Measurements from ENCODE around the gene XYLT1. TPM values are rescaled to one million over a fixed set of nuclear protein-coding genes. Genes with fewer than 3 reads are reported as not detected.
A peak's percentile ranks its signal among the peaks of the same experiment; 100 is the strongest.

The XYLT1 gene
- total RNA-seq, 1 experiment from 2014 or later = 7.6 TPM

DNA sequence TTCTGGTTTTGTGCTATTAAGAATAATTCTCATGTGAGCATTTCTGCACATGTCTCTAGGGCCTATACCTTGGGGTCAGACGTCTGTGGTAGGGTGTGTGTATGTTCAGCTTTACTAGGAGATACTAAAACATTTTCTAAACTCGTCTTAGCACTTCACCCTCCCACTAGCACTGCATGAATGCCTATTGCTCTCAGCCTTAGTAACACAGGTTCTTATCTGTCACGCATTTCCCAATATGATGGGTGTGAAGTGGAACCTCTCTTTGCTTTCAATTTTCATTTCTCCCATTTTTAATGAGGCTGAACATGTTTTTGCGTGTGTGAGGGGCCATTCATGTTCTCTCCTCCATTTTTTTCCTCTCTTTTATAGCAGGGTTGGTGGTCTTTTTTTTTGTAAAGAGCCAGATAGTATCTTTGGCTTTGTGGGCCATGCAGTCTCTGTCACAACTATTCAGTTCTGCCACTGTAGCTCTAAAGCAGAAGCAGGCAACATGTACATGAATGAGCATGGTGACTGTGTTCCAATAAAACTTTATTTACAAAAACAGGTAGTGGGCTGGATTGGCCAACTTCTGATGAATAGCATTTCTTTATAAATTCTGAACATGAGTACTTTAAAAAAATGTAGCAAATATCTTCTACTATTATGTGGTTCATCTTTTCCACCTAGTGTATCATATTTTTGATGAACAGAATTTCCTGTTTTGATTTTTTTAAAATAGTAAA is 354.0 kb downstream of the XYLT1 start:
- Histone ChIP-seq H3K36me3 (replicated peaks; ENCODE audit: control insufficient read depth, insufficient read depth, low read length) (no peaks in the 10 kb centered on the region; the same call in 1 of the 2 replicates), H3K4me3 (ENCODE audit: insufficient read depth, low read depth, low read length) (no peak overlapping the region), H3K27me3 (ENCODE audit: control insufficient read depth, insufficient read depth, low read length) (no peaks in the 10 kb centered on the region)
- DNase-seq = no peak

DNA sequence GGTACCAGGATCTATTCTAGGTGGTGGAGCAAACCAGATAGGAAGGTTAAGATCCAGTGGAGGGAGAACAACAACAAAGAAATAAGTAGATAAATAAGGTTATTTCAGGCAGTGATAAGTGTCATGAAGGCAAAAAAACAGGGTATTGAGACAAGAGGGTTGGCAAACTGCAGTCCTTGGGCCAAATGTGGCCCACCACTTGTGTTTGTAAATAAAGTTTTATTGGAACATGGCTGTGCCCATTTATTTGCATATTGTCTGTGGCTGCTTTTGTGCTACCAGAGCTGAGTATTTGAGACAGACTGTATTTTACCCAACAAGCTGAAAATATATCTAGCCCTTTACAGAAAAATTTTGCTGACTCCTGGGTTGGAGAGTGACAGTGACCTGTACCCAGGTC is 361.3 kb downstream of the XYLT1 start:
- no peaks in the 10 kb centered on the region for H3K36me3 ChIP-seq (replicated peaks; ENCODE audit: control insufficient read depth, insufficient read depth, low read length)
- no peaks in the 10 kb centered on the region for H3K27me3 ChIP-seq (ENCODE audit: control insufficient read depth, insufficient read depth, low read length)
- H3K4me3 ChIP-seq (ENCODE audit: insufficient read depth, low read depth, low read length) = no peak overlapping the region
- no peak for DNase-seq

DNA sequence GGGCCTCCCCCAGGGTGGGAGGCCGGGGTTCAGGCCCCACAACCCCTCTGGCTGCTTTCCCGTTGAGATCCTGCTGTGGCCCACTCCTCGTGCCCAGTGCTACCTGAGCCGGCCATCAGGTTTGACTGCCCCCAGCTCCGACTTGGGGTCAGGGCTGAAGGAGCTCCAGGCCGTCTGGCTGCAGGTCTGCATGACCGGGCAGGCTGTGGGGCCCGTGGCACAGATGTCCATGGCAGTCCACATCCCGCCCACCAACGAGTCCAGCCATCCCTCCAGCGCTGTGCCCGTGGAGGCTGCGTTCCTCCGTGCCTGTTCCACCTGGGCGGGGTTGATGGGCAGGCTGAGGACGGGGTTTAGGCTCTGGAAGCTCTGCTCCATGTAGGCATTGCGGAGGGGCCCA is 362.2 kb downstream of the XYLT1 start:
- H3K27me3 ChIP-seq (ENCODE audit: control insufficient read depth, insufficient read depth, low read length) = no peaks in the 10 kb centered on the region
- H3K36me3 ChIP-seq (replicated peaks; ENCODE audit: control insufficient read depth, insufficient read depth, low read length) = no peaks in the 10 kb centered on the region
- DNase-seq = no peak
- H3K4me3 ChIP-seq (ENCODE audit: insufficient read depth, low read depth, low read length) = no peak overlapping the region

DNA sequence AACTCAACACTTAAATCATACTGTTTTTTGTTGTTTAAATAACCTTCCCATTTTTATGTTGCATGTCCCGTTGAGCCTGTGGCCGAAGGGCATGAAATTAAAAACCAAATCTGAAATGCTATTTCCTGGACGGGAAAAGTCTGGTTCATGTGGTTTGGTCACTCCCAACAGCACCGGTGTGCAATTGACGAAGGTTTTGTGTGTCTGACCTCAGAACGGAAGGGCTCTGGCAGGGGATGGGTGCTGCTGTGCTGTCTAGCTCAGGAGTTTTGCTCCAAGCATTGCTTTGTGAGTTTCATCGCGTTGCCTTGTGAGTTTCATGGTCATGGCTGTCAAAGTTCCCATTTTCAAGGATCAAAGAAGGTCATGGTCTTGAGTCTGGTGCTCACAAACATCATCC is 363.3 kb downstream of the XYLT1 start:
- no peaks in the 10 kb centered on the region for H3K36me3 ChIP-seq (replicated peaks; ENCODE audit: control insufficient read depth, insufficient read depth, low read length)

DNA sequence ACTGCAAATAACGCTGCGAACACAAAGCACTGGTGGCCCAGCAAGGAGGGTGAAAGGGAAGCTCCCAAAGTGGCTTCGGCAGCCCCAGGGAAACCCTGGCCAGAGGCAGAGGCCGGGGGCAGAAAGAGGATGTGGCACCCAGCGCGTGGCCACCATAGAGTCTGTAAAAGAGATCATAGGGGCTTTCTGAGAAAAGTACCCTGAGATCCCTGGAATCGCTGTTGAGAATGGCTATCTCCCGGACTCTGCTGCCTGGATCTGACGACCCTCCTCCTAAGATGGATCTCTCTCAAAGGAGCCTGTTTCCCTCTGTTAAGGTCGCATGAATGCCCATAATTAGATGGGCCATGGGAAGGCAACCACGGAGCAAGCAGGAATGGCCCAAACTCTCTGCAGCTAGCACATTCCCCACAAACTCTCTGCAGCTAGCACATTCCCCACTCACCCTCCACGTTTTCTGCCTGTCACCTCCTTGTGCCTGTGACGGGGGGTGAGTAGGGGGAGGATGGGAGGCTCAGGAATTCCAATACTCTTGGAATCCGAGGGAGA is 364.4 kb downstream of the XYLT1 start:
- H3K27me3 ChIP-seq (ENCODE audit: control insufficient read depth, insufficient read depth, low read length) = no peaks in the 10 kb centered on the region
- H3K4me3 ChIP-seq (ENCODE audit: insufficient read depth, low read depth, low read length) = no peak overlapping the region
- no peaks in the 10 kb centered on the region for H3K36me3 ChIP-seq (replicated peaks; ENCODE audit: control insufficient read depth, insufficient read depth, low read length)
- DNase-seq = peak; percentile 55

More for the DNA sequence above, 363.3 kb downstream of the XYLT1 start:
- Histone ChIP-seq H3K4me3 (ENCODE audit: insufficient read depth, low read depth, low read length) (no peak overlapping the region), H3K27me3 (ENCODE audit: control insufficient read depth, insufficient read depth, low read length) (no peaks in the 10 kb centered on the region)
- no peak for DNase-seq

DNA sequence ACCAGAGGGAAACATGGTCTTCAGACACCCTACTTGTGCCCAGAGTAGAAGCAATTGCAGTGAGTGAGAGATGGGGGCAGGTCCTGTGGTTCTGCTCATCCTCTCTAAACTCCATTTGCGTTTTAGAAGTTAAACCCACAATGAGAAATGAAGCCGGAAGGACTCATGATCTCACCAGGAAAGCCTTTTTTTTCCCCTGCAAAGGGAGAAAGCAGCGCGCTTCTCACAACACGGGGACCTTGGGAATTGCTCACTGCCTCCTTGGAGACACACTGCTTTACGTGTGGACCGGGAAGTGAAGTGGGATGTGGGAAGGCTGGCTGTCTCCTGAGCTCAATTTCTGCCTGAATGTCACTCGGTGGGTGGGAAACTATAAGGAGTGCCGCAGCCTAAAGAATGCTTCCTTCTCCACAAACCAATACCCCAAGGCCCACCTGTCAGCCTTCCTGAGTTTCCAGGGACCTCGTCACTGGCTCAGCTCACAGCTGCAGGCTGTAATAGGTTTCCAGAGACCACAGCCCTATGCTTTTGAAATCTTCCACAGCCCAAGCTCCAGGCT is 365.4 kb downstream of the XYLT1 start:
- Histone ChIP-seq H3K36me3 (replicated peaks; ENCODE audit: control insufficient read depth, insufficient read depth, low read length) (no peaks in the 10 kb centered on the region), H3K27me3 (ENCODE audit: control insufficient read depth, insufficient read depth, low read length) (no peaks in the 10 kb centered on the region), H3K4me3 (ENCODE audit: insufficient read depth, low read depth, low read length) (no peak overlapping the region)
- DNase-seq = no peak

DNA sequence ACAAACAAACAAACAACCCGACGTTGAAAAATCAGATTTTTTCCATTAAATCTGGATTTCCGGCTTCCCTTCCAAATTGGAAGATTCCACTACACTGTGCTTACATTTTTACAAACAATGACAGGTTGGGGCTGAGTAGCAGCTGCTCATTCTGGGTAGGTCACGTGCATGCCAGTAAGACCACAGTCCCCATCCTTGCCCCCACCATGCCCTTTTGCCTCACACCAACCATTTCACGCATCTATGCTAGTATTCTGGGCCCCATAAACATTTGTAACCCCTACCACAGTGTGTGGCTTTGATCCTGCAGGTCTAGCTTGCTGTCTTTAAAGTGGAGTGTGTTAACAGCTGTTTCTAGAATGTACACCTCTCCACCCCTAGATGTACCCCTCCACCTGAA is 366.1 kb downstream of the XYLT1 start:
- Histone ChIP-seq H3K4me3 (ENCODE audit: insufficient read depth, low read depth, low read length) (no peak overlapping the region), H3K27me3 (ENCODE audit: control insufficient read depth, insufficient read depth, low read length) (no peaks in the 10 kb centered on the region), H3K36me3 (replicated peaks; ENCODE audit: control insufficient read depth, insufficient read depth, low read length) (no peaks in the 10 kb centered on the region)
- DNase-seq = no peak

DNA sequence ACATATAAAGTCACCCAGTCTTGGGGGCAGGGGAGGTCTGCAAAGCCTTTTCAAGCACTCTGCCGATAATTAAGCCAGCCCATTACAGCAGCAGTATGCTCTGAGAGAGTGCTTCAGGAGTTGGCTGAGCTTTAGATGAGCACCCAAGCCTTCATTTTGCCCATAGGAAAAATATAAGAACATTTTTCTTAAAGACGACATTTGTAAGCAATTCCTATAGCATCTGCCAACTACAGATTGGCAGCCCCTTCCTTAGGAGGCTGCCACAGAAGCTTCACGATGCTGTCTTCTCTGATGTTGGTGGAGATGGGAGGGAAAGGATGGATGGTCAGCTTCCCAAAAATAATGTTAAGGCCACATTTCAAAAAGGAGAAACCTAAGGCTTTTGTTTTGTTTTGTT is 367.5 kb downstream of the XYLT1 start:
- Histone ChIP-seq H3K36me3 (replicated peaks; ENCODE audit: control insufficient read depth, insufficient read depth, low read length) (no peaks in the 10 kb centered on the region), H3K4me3 (ENCODE audit: insufficient read depth, low read depth, low read length) (no peak overlapping the region), H3K27me3 (ENCODE audit: control insufficient read depth, insufficient read depth, low read length) (no peaks in the 10 kb centered on the region)
- DNase-seq = no peak

DNA sequence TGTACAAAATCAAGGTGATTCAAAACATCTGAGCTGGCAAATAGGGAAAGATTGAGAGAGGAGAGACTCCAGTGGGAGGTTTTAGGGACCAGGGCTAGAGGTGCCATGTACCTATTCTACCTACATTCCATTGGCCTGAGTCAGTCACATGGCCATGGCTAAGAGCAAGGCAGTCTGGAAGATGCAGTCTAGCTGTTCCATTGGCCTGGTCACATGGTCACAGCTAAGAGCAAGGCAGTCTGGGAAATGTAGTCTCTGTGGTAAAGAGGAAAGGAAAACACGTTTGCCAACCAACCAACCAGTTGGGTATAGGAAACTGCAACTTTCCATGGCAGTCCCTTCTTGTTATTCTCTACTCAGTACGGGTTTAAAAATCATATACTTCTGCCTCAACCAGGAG is 369.1 kb downstream of the XYLT1 start:
- DNase-seq = peak; percentile 43
- H3K27me3 ChIP-seq (ENCODE audit: control insufficient read depth, insufficient read depth, low read length) = no peaks in the 10 kb centered on the region
- no peaks in the 10 kb centered on the region for H3K36me3 ChIP-seq (replicated peaks; ENCODE audit: control insufficient read depth, insufficient read depth, low read length)
- H3K4me3 ChIP-seq (ENCODE audit: insufficient read depth, low read depth, low read length) = no peak overlapping the region

DNA sequence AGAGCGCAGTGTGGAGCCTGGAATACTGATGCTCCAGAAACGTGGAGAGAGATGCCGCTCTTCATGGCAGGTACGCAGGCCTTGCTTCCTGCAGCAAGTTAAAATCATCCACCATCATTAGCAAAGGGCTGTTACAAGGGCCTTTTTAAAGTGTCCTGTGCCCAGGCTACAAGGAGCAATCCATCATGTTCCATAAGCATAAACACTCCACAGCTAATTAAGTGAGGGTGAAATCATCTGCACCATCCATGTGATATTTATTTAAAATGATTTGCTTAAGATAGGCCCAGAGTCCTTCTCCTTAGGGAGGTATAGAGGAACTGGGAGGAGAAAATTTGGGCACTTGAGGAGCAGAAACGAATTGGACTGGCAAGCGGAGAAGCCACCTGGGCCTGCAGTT is 372.1 kb downstream of the XYLT1 start:
- Histone ChIP-seq H3K4me3 (ENCODE audit: insufficient read depth, low read depth, low read length) (no peak overlapping the region), H3K27me3 (ENCODE audit: control insufficient read depth, insufficient read depth, low read length) (peaks cover 9% of the 10 kb centered on the region), H3K36me3 (replicated peaks; ENCODE audit: control insufficient read depth, insufficient read depth, low read length) (no peaks in the 10 kb centered on the region)
- DNase-seq = no peak

DNA sequence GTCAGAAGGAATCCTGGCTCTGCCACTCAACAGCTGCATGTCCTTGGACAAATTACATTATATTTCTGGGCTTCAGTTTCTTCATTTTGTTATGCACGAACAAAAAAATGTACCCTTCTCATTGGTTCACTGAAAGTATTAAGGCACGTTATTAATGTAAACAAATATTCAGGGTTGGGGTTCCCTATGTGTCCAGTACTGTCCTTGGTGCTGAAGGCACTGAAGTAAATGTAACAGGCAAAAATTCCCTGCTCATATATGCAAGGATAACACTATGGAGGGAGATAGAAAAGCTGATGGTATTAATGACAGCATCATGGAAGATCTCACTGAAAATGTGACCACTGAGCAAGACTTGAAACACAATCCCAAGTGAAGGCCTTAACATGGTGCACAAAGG is 386.6 kb downstream of the XYLT1 start:
- no peak for DNase-seq
- Histone ChIP-seq H3K36me3 (replicated peaks; ENCODE audit: control insufficient read depth, insufficient read depth, low read length) (no peaks in the 10 kb centered on the region), H3K27me3 (ENCODE audit: control insufficient read depth, insufficient read depth, low read length) (no peaks in the 10 kb centered on the region), H3K4me3 (ENCODE audit: insufficient read depth, low read depth, low read length) (no peak overlapping the region)

DNA sequence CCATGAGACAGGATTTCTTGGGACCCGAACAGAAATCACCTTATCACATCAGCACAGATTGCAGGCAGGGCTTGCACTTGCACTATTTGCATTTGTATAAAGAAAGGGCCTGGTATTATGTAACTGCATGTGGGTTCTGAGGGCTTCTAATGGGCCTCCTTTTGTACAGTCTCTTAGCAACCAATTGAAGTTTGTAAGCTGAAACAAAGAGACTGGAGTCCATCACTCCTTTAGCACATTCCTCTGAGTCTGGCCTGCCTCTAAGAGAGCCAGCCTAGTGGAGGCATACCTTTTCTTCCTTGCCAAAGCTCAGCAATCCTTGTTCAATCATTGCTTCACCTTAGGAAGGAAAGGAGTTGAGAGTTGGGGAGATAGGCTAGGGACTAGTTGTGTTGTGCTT is 387.1 kb downstream of the XYLT1 start:
- peak; percentile 40 for DNase-seq
- Histone ChIP-seq H3K36me3 (replicated peaks; ENCODE audit: control insufficient read depth, insufficient read depth, low read length) (no peaks in the 10 kb centered on the region), H3K4me3 (ENCODE audit: insufficient read depth, low read depth, low read length) (no peak overlapping the region), H3K27me3 (ENCODE audit: control insufficient read depth, insufficient read depth, low read length) (no peaks in the 10 kb centered on the region)

DNA sequence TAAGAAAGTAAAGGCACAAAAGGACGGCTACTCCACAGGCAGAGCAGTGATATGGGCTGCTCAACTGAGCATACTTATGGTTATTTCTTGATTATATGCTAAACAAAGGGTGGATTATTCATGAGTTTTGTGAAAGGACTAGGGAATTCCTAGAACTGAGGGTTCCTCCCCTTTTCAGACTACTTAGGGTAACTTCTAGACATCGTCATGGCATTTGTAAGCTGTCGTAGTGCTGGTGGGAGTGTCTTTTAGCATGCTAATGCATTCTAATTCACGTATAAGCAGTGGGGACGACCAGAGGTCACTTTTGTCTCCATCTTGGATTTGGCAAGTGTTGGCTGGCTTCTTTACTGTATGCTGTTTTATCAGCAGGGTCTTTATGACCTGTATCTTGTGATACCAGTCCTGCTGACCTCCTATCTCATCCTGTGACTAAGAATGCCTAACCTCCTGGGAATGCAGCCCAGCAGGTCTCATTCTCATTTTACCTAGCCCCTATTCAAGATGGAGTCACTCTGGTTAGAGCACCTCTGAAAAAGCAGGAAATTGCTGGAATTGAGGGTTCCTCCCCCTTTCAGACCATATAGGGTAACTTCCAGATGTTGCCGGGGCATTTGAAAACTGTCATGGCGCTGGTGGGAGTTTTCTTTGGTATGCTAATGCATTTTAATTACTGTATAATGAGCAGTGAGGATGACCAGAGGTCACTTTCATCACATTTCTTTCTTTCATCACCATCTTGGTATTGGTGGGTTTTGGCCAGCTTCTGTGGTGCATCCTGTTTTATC is 388.5 kb downstream of the XYLT1 start:
- Histone ChIP-seq H3K4me3 (ENCODE audit: insufficient read depth, low read depth, low read length) (no peak overlapping the region), H3K36me3 (replicated peaks; ENCODE audit: control insufficient read depth, insufficient read depth, low read length) (no peaks in the 10 kb centered on the region), H3K27me3 (ENCODE audit: control insufficient read depth, insufficient read depth, low read length) (no peaks in the 10 kb centered on the region)
- no peak for DNase-seq

DNA sequence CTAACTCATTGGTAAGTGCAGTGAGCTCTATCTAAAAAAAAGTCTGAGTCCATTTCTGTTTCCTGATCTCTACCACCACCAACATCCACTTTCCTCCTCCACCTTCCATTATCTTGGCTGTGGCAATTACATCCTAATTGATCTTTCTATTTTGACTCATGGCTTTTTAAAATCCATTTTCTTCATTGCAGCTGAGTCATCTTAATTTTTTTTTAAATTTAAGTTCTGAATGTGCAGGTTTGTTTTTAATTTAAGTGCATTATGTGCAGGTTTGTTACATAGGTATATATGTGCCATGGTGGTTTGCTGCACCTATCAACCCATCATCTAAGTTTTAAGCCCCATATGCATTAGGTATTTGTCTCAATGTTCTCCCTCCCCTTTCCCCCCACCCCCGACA is 390.7 kb downstream of the XYLT1 start:
- H3K4me3 ChIP-seq (ENCODE audit: insufficient read depth, low read depth, low read length) = no peak overlapping the region
- no peaks in the 10 kb centered on the region for H3K36me3 ChIP-seq (replicated peaks; ENCODE audit: control insufficient read depth, insufficient read depth, low read length)
- no peaks in the 10 kb centered on the region for H3K27me3 ChIP-seq (ENCODE audit: control insufficient read depth, insufficient read depth, low read length)
- DNase-seq = no peak
